ENCODE results near the gene PAGE2. TPM values are rescaled to one million over a fixed set of nuclear protein-coding genes. Genes with fewer than 3 reads are reported as not detected.
"Not testable (repeated sequence)": the region's sequence is repeated elsewhere in the genome, so short reads cannot be mapped to it uniquely, and the experiment has no call there.

PAGE2 gene
- total RNA-seq, 1 experiment from 2014 or later = not detected

DNA sequence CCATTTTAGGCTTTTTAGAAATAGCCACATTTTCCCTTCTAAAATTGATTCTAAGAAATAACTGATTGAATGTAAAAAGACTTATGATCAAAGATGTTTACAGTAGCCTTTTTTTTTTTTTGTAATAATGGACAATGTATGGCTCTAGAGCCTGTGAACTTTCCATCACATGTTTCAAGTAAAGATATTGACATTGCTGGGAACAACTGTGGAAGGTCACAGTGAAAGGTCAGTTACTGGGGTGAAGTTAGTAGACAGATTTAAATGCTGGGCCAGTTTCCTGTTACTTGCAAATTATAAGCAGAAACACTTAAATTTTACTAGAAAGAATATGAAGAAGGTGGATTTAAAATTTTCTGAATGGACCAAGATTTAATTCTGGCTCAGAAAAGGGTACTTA is 18.4 kb downstream of the PAGE2 start:
- intact Hi-C loops (cut with micrococcal nuclease; ENCODE audit: unreplicated experiment) = no loop called here
- CTCF ChIA-PET = no interaction called here
- no peak overlapping the region for H3K27ac Mint-ChIP-seq (ENCODE audit: unreplicated experiment)
- no peaks in the 10 kb centered on the region for H3K9me3 Mint-ChIP-seq (ENCODE audit: low read depth, unreplicated experiment)
- no peaks in the 10 kb centered on the region for H3K36me3 Mint-ChIP-seq (ENCODE audit: insufficient read depth, unreplicated experiment)
- no TSS peak for BruUV-seq (replicated peaks)
- TF ChIP-seq, protein P1, sequence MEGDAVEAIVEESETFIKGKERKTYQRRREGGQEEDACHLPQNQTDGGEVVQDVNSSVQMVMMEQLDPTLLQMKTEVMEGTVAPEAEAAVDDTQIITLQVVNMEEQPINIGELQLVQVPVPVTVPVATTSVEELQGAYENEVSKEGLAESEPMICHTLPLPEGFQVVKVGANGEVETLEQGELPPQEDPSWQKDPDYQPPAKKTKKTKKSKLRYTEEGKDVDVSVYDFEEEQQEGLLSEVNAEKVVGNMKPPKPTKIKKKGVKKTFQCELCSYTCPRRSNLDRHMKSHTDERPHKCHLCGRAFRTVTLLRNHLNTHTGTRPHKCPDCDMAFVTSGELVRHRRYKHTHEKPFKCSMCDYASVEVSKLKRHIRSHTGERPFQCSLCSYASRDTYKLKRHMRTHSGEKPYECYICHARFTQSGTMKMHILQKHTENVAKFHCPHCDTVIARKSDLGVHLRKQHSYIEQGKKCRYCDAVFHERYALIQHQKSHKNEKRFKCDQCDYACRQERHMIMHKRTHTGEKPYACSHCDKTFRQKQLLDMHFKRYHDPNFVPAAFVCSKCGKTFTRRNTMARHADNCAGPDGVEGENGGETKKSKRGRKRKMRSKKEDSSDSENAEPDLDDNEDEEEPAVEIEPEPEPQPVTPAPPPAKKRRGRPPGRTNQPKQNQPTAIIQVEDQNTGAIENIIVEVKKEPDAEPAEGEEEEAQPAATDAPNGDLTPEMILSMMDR (IDR thresholded peaks at IDR 0.05; ENCODE audit: unreplicated experiment) = no peak
- H3K4me3 Mint-ChIP-seq (ENCODE audit: low read depth, unreplicated experiment) = no peak overlapping the region
- H3K4me1 Mint-ChIP-seq (ENCODE audit: low read depth, unreplicated experiment) = no peaks in the 10 kb centered on the region
- H3K27me3 Mint-ChIP-seq (ENCODE audit: unreplicated experiment) = no peaks in the 10 kb centered on the region
- DNase-seq = no peak

DNA sequence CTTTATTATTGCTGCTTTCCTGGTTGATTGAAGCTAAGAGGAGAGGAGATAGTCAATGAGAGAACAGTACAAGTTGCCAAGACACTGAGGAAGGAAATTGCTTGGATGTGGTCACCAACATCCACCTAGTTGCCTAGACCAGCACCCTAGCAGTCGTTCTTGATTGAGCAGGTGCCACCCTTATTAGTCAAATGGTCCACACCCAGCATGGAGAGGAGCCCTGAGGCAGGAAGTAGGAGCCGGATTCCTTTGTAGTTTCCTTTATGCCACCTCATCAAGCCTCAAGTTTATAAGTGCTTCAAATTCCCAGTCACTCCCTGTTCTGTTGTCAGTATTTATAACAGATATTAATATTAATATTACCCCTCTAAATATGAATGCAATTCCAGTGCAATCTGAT is 19.1 kb downstream of the PAGE2 start:
- Mint-ChIP-seq H3K9me3 (ENCODE audit: low read depth, unreplicated experiment) (no peaks in the 10 kb centered on the region), H3K4me1 (ENCODE audit: low read depth, unreplicated experiment) (no peaks in the 10 kb centered on the region), H3K27ac (ENCODE audit: unreplicated experiment) (no peak overlapping the region), H3K27me3 (ENCODE audit: unreplicated experiment) (no peaks in the 10 kb centered on the region), H3K36me3 (ENCODE audit: insufficient read depth, unreplicated experiment) (no peaks in the 10 kb centered on the region), H3K4me3 (ENCODE audit: low read depth, unreplicated experiment) (no peak overlapping the region)
- TF ChIP-seq, protein P1 (IDR thresholded peaks at IDR 0.05; ENCODE audit: unreplicated experiment) = no peak
- CTCF ChIA-PET = no interaction called here
- intact Hi-C loops (cut with micrococcal nuclease; ENCODE audit: unreplicated experiment) = no loop called here
- DNase-seq = no peak
- no TSS peak for BruUV-seq (replicated peaks)

DNA sequence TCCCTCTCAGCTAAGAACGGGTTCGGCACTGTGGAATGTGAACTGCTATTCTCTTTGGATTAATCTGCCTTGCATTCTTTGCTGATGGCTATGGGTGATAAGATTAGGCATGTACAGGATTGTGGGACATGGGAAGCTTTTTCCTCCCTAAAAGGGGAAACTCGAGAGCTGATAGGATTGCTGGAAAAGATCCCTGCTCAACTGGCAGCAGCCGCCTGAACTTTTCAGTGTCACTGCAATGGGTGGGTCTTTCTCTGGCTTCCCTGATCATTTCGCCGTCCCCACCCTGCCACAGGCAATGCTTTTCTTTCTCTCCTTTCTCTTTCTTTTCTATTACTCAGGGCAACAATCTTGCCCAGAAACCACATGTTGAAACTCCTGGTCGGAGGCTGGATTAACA is 20.5 kb downstream of the PAGE2 start:
- intact Hi-C loops (cut with micrococcal nuclease; ENCODE audit: unreplicated experiment) = no loop called here
- TF ChIP-seq, protein P1 (IDR thresholded peaks at IDR 0.05; ENCODE audit: unreplicated experiment) = no peak
- Mint-ChIP-seq H3K9me3 (ENCODE audit: low read depth, unreplicated experiment) (no peaks in the 10 kb centered on the region), H3K27me3 (ENCODE audit: unreplicated experiment) (no peaks in the 10 kb centered on the region), H3K27ac (ENCODE audit: unreplicated experiment) (no peak overlapping the region), H3K4me3 (ENCODE audit: low read depth, unreplicated experiment) (no peak overlapping the region), H3K36me3 (ENCODE audit: insufficient read depth, unreplicated experiment) (no peaks in the 10 kb centered on the region), H3K4me1 (ENCODE audit: low read depth, unreplicated experiment) (no peaks in the 10 kb centered on the region)
- no peak for DNase-seq
- no TSS peak for BruUV-seq (replicated peaks)
- CTCF ChIA-PET = no interaction called here

DNA sequence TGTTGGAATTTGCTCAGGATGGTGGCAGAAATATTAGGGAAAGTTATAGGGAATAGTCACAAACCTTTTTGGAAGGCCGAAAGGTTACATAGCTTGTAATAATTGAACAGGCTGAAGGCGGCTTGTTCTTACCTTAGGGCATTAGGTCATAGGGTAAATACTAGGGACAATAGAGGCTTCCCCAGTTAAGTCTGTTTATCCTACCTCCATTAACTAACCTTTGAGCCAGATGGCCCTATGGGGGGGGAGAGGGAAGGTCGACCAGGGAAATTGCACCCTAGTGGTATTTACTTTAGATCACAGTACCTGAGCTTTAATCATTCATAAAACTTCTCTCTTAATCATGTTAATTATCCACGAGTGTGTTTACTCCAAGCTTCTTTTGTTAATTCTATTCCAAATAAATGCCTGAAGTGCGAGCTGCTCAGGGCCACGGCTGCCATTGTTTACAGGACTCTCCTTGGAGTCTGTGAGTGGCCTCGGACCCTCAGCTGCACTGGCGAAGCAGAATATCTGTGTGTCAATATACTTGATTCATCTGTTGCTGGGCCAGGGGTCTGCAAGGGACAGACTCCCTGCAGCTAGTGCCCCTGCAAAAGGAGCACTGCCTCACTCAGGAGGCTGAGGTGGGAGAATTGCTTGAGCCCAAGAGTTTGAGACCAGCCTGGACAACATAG is 22.9 kb downstream of the PAGE2 start:
- H3K4me1 Mint-ChIP-seq (ENCODE audit: low read depth, unreplicated experiment) = no peaks in the 10 kb centered on the region
- no peak overlapping the region for H3K27ac Mint-ChIP-seq (ENCODE audit: unreplicated experiment)

DNA sequence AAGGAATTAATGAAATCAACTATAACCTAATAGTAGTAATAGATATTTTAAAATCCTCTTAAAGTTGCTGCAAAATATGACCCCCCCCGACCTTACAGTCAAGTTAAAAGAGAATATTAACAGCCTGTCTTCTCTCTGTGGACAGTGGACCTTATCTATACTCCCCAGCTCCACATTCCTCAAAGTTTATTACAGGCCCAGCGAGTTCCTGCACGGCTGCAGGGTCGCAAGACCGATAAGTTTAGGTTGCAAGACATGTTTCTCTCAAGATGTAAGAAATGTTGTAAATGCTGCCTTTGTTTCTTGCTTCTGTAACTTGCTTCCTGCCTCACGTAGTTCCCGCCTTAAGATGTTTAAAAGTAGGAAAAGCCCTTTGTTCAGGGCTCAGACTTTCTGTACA is 27.8 kb downstream of the PAGE2 start:
- not testable (repeated sequence) for DNase-seq; H3K27ac Mint-ChIP-seq (ENCODE audit: unreplicated experiment)

More for the DNA sequence above, 22.9 kb downstream of the PAGE2 start:
- no peak overlapping the region for H3K4me3 Mint-ChIP-seq (ENCODE audit: low read depth, unreplicated experiment)
- H3K27me3 Mint-ChIP-seq (ENCODE audit: unreplicated experiment) = no peaks in the 10 kb centered on the region
- TF ChIP-seq, protein P1 (IDR thresholded peaks at IDR 0.05; ENCODE audit: unreplicated experiment) = no peak
- no peaks in the 10 kb centered on the region for H3K36me3 Mint-ChIP-seq (ENCODE audit: insufficient read depth, unreplicated experiment)
- DNase-seq = no peak
- H3K9me3 Mint-ChIP-seq (ENCODE audit: low read depth, unreplicated experiment) = no peaks in the 10 kb centered on the region
- CTCF ChIA-PET = interaction anchor here (0.7 kb wide), 1 partner anchor 16 kb away, joined by 3 read pairs; no protein-coding TSS in a partner anchor
- intact Hi-C loops (cut with micrococcal nuclease; ENCODE audit: unreplicated experiment) = no loop called here
- no TSS peak for BruUV-seq (replicated peaks)

More for the DNA sequence above, 27.8 kb downstream of the PAGE2 start:
- BruUV-seq (replicated peaks); H3K36me3 Mint-ChIP-seq (ENCODE audit: insufficient read depth, unreplicated experiment); H3K9me3 Mint-ChIP-seq (ENCODE audit: low read depth, unreplicated experiment); CTCF ChIA-PET; intact Hi-C loops (cut with micrococcal nuclease; ENCODE audit: unreplicated experiment); H3K4me1 Mint-ChIP-seq (ENCODE audit: low read depth, unreplicated experiment); H3K4me3 Mint-ChIP-seq (ENCODE audit: low read depth, unreplicated experiment): not testable (repeated sequence)
- H3K27me3 Mint-ChIP-seq (ENCODE audit: unreplicated experiment) = peaks cover 15% of the 10 kb centered on the region
